Adrenal gland (tissue), 12 donors: ENCODE results near the gene KCTD5. TPM values are rescaled to one million over a fixed set of nuclear protein-coding genes. Genes with fewer than 3 reads are reported as not detected.
"Not testable (repeated sequence)": the region's sequence is repeated elsewhere in the genome, so short reads cannot be mapped to it uniquely, and the experiment has no call there.

Experiments used
- DNase-seq, 7 donors: peaks; one replicate each; pipeline ENCODE4 v3.0.0-alpha.2; 2019 to 2020
- H3K27ac ChIP-seq, 5 donors: fragments of 200-600 bp; sonication (generic) in 4 of 5; 1 replicate in 3 of 5; 2 replicates in 2 of 5; pipeline versions ENCODE4 v1.5.1 to v1.8.0; 2016 to 2020; ENCODE audit warnings: mild to moderate bottlenecking in 1 of 5
- H3K27me3 ChIP-seq: fragments of 200-600 bp; 2 replicates; pipeline ENCODE4 v1.8.0; 2021
- H3K36me3 ChIP-seq, 2 donors: fragments of 200-600 bp; replicated peaks in 1 of 2; 1 replicate in 1 of 2; 2 replicates in 1 of 2; pipeline versions ENCODE4 v1.5.1 to v1.8.0; 2018 to 2022
- H3K4me1 ChIP-seq, 2 donors: fragments of 200-600 bp; replicated peaks in 1 of 2; 1 replicate in 1 of 2; 2 replicates in 1 of 2; pipeline versions ENCODE4 v1.5.1 to v1.8.0; 2018 to 2021
- H3K4me3 ChIP-seq, 4 donors: fragments of 200-600 bp; sonication (generic) in 3 of 4; one replicate each; pipeline ENCODE4 v1.5.1; 2016 to 2018
- H3K9me3 ChIP-seq, 3 donors: fragments of 200-600 bp; sonication (generic) in 1 of 3; replicated peaks in 1 of 3; 1 replicate in 2 of 3; 2 replicates in 1 of 3; pipeline versions ENCODE4 v1.5.1 to v1.8.0; 2016 to 2021
- POLR2A ChIP-seq, 2 donors: fragments of 450-650 bp; IDR thresholded peaks; one replicate each; pipeline ENCODE4 v1.6.1; 2017; ENCODE audit warnings: antibody characterized with exemption in 2 of 2, mild to moderate bottlenecking in 2 of 2, moderate library complexity in 1 of 2
- WGBS, 4 donors: extraction: QIAGEN DNeasy Blood & Tissue Kit in 2 of 4; methylation state at CpG; one replicate each; pipeline versions ENCODE4 v1.1.5 to v1.1.7; 2013 to 2017; 5-methylcytosine and 5-hydroxymethylcytosine counted together
- intact Hi-C, 2 donors: fragments of 100-400 bp; cut with DNase I; formaldehyde crosslinking; loops; one replicate each; pipeline versions ENCODE4 v1.14.1 to v1.15.0; 2022 to 2023
- polyA plus RNA-seq, 3 donors: library from polyadenylated mRNA; stranded (reverse); fragments of 200-250 nt in 2 of 3; fragments of 350-450 nt in 1 of 3; fragmentation: Illumina TruSeq in 1 of 3; extraction: RNeasy Lipid Tissue Mini Kit (QIAGEN cat#74804) in 1 of 3; gene quantifications; one replicate each; pipeline ENCODE4 v1.2.3, GENCODE V29; 2013 to 2014
- total RNA-seq, 9 donors: library from RNA; depleted of rRNA in 4 of 9; stranded (reverse); fragments of >200 nt in 4 of 9; fragments of 120-200 nt in 1 of 9; fragmentation: NEBNext Ultra II Directional in 1 of 9; extraction: Animal tissue kit (Norgen Biotek cat#: 25700) in 1 of 9; gene quantifications; one replicate each; pipeline versions ENCODE4 v1.1.0 to v1.2.4, GENCODE V29; 2013 to 2023
- TF ChIP-seq, protein P1 (sequence below), 6 experiments: fragments of 450-650 bp in 4 of 6; fragments of 200-600 bp in 2 of 6; sonication (generic) in 1 of 6; IDR thresholded peaks; 1 replicate in 5 of 6; 2 replicates in 1 of 6; pipeline versions ENCODE4 v1.5.1 to v1.8.0; 2016 to 2021; ENCODE audit warnings: antibody characterized with exemption in 6 of 6, mild to moderate bottlenecking in 2 of 6, moderate library complexity in 1 of 6
- donor health status: healthy with polysubstance abuse.
- donor health status: Bipolar disorder and iron deficiency.
- donor health status: DM: yes; HTN: yes; CAD: no.
- donor health status: DM: no; HTN: no; CAD: no.
- donor health status: DM: no; HTN: no; CAD: no.
- donor health status: DM: yes; HTN: yes; CAD: no.

Gene KCTD5
- total and polyA plus RNA-seq, 12 donors, result 11.0 to 81.5 (median 18.7) TPM

DNA sequence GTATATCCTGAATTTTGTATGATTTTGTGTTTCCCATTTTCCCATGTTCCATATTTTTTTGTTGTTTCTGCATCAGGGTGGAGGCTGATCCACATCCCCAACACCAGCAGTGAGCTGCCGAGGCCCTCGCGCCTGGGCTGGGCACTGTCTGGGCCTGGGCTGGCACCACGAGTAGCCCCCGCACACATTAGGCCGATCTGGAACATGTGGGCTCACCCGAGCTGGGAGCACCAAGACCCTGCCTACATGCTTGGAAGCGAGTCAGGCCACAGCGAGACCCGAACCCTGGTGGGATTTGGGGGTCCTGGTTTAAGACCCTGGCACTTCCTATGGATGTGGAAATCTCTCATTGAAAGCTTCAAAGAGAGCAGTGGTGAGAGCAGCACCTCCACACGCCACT, 8.5 kb downstream of the KCTD5 start:
- no peak overlapping the region for H3K4me3 ChIP-seq
- WGBS, 4 donors, result 90 to 92% (median 92%) methylated on average over 7 to 11 of the region's 11 CpGs
- DNase-seq, result no peak
- no peak for TF ChIP-seq POLR2A (IDR thresholded peaks at IDR 0.05)
- TF ChIP-seq, protein P1, sequence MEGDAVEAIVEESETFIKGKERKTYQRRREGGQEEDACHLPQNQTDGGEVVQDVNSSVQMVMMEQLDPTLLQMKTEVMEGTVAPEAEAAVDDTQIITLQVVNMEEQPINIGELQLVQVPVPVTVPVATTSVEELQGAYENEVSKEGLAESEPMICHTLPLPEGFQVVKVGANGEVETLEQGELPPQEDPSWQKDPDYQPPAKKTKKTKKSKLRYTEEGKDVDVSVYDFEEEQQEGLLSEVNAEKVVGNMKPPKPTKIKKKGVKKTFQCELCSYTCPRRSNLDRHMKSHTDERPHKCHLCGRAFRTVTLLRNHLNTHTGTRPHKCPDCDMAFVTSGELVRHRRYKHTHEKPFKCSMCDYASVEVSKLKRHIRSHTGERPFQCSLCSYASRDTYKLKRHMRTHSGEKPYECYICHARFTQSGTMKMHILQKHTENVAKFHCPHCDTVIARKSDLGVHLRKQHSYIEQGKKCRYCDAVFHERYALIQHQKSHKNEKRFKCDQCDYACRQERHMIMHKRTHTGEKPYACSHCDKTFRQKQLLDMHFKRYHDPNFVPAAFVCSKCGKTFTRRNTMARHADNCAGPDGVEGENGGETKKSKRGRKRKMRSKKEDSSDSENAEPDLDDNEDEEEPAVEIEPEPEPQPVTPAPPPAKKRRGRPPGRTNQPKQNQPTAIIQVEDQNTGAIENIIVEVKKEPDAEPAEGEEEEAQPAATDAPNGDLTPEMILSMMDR (IDR thresholded peaks at IDR 0.05), result no peak
- H3K36me3 ChIP-seq, result no peaks in the 10 kb centered on the region
- H3K9me3 ChIP-seq, result no peaks in the 10 kb centered on the region
- no peaks in the 10 kb centered on the region for H3K27me3 ChIP-seq
- H3K4me1 ChIP-seq, result peaks cover 22 to 26% of the 10 kb centered on the region in 2 donors
- H3K27ac ChIP-seq, result peak overlapping the region in 1 of 5 donors; percentile 42
- intact Hi-C loops, result no loop called here

GRCh38 chr16:2691491-2692248, 9.3 kb downstream of the KCTD5 start:
- H3K4me1 ChIP-seq, result peaks cover 22 to 26% of the 10 kb centered on the region in 2 donors
- no peak for TF ChIP-seq POLR2A (IDR thresholded peaks at IDR 0.05)
- TF ChIP-seq, protein P1 (IDR thresholded peaks at IDR 0.05), result no peak
- H3K27me3 ChIP-seq, result no peaks in the 10 kb centered on the region
- peak overlapping the region in 3 of 5 donors; percentile 40 to 45 (median 42) for H3K27ac ChIP-seq
- WGBS, 4 donors, result 35 to 59% (median 53%) methylated on average over 4 to 29 of the region's 29 CpGs
- peak; percentile 66 to 88 (median 83) for DNase-seq
- H3K9me3 ChIP-seq, result no peaks in the 10 kb centered on the region
- H3K36me3 ChIP-seq, result no peaks in the 10 kb centered on the region
- intact Hi-C loops, result no loop called here
- H3K4me3 ChIP-seq, result no peak overlapping the region

DNA sequence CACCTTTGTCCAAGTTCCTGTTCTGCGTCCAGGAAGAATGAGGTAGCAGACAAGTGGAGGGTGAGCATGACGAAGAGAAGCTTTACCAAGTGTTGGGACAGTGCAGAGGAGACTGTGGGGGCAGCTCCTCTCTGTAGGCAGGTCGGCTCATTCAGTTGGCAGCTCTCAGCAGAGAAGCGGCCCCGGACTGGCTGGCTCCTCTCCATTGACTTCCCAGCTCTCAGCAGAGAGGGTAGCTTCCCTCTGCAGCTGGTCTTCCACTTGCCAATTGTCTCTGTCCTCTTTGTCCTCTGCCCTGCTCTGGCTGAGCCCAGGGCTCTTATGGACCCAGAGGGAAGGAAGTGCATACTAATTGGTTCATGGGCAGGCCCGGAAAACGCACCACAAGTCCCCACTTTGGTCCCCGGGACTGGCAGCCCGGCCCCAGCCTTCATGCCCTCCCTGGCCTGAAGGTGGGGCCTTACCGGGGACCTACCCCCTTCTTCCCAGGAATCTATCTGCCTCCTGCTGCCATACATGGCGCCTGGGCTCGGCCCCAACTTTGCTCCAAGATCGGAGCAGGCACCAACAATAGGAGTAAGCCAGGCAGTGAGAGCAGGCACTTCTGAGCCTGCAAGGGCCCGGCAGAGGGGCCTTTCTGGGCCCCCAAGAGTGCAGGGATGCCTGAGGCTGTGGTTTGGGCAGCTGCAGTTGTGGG, 10.1 kb downstream of the KCTD5 start:
- Histone ChIP-seq H3K4me3 (no peak overlapping the region), H3K4me1 (peaks cover 22% of the 10 kb centered on the region in 2 donors), H3K27me3 (no peaks in the 10 kb centered on the region), H3K27ac (peak overlapping the region in 4 of 5 donors; percentile 10 to 45 (median 41)), H3K36me3 (peaks cover 0 to 3% of the 10 kb centered on the region in 2 donors), H3K9me3 (no peaks in the 10 kb centered on the region)
- intact Hi-C loops, result no loop called here
- 36 to 52% (median 48%) methylated on average over 5 to 14 of the region's 14 CpGs for WGBS, 4 donors
- DNase-seq, result peak in 6 of 7 donors; percentile 60 to 78 (median 75)
- TF ChIP-seq, protein P1 (IDR thresholded peaks at IDR 0.05), result no peak
- peak in 1 of 2 donors; percentile 27 for TF ChIP-seq POLR2A (IDR thresholded peaks at IDR 0.05)

DNA sequence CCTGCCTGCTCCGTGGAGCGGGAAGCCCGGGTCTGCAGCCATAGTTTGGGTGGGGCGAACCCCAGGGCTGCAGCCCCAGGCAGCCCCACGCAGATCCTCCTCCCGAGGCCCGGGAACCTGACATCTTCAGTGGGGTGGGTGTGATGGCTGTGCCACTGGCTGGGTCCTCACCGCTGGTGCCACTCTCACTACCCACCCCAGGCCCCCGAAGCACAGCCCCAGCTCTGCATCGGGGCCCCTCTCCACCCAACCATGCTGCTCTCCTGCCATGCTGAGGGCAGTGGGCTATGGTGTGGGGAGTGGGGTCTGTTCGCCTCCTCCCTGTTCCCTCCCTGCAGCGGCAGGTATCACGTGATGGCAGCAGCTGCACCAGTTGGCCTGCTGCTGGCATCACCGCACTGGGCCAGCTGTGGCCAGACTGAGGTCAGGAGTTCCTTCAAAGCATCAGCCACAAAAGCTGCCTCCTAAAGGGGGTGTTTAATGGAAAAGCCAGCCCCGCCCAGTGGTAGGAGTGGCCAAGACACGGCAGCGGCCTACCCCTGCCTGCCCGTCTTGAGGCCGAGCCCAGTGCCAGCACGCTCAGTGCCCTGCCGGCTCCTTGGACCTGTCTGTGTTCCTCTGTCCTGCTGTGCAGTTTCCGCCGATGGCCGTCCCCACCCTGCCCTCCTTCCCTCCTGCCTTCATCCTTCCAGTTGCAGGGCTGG, 10.8 kb downstream of the KCTD5 start:
- Histone ChIP-seq H3K4me1 (peaks cover 22% of the 10 kb centered on the region in 2 donors), H3K4me3 (no peak overlapping the region), H3K36me3 (peaks cover 0 to 10% of the 10 kb centered on the region in 2 donors), H3K27me3 (no peaks in the 10 kb centered on the region), H3K27ac (peak overlapping the region in 4 of 5 donors; percentile 10 to 45 (median 41)), H3K9me3 (no peaks in the 10 kb centered on the region)
- no peak for DNase-seq
- TF ChIP-seq, protein P1 (IDR thresholded peaks at IDR 0.05), result no peak
- TF ChIP-seq POLR2A (IDR thresholded peaks at IDR 0.05), result no peak
- intact Hi-C loops, result no loop called here
- WGBS, 4 donors, result 81 to 100% (median 85%) methylated on average over 4 to 24 of the region's 24 CpGs

DNA sequence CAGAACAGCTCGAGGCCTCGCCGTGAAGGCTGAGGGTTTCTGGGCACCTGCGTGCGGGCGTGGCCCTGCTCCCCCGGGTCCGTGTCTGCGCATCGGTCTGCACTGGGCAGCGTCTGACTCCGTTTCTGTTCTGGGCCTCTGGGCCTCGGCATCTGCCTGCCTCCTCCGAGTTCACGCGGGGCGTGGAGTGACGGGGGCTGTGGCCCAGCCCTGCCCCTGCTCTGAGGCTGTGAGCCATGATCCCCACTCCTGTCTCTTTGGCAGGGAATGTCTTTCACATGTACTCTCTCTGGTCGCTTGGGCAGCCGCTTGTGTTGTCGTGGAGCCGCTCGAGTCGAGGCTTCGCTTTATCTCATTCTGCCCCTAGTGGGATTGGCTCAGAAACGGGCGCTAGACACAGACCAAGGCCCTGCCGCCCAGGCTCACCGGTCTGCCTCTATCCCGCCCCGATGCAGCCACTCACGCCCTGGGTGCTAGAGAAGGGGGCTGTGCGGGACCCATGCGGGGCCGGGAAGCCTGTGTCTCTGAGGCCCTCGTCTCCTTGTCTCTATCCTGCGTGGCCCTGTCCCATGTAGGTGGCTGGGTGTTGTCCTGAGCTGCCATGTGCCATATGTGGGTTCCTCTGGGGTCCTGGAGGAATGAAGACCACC, 14.4 kb downstream of the KCTD5 start:
- intact Hi-C loops, H3K9me3 ChIP-seq, H3K27ac ChIP-seq, H3K4me3 ChIP-seq, DNase-seq, H3K27me3 ChIP-seq: not testable (repeated sequence)
- 91 to 93% (median 93%) methylated on average over 19 to 32 of the region's 37 CpGs; no CpG with 5 or more reads in 1 of the 4 donors for WGBS, 4 donors
- Histone ChIP-seq H3K4me1 (peaks cover 13 to 21% of the 10 kb centered on the region in 2 donors), H3K36me3 (peaks cover 0 to 46% of the 10 kb centered on the region in 2 donors)
